Endothelial cell (in vitro differentiated cells): ENCODE results near the gene COL4A1. TPM values are rescaled to one million over a fixed set of nuclear protein-coding genes. Genes with fewer than 3 reads are reported as not detected.
A peak's percentile ranks its signal among the peaks of the same experiment; 100 is the strongest.

Experiments used
- DNase-seq: peaks from one replicate; pipeline ENCODE4 v3.0.0; 2021; ENCODE audit warnings: low spot score
- H3K27ac Mint-ChIP-seq: one replicate; pipeline ENCODE4 v1.8.0; 2021; ENCODE audit warnings: mixed read lengths, inconsistent platforms; ENCODE audit not compliant: unreplicated experiment
- H3K27me3 Mint-ChIP-seq: one replicate; pipeline ENCODE4 v1.8.0; 2021; ENCODE audit warnings: mild to moderate bottlenecking, moderate library complexity, mixed read lengths, inconsistent platforms; ENCODE audit not compliant: unreplicated experiment
- H3K36me3 Mint-ChIP-seq: one replicate; pipeline ENCODE4 v1.8.0; 2021; ENCODE audit warnings: mild to moderate bottlenecking, low read depth, mixed read lengths, inconsistent platforms; ENCODE audit not compliant: unreplicated experiment
- H3K4me1 Mint-ChIP-seq: one replicate; pipeline ENCODE4 v1.8.0; 2021; ENCODE audit warnings: mild to moderate bottlenecking, mixed read lengths, inconsistent platforms; ENCODE audit not compliant: unreplicated experiment
- H3K4me3 Mint-ChIP-seq: one replicate; pipeline ENCODE4 v1.8.0; 2021; ENCODE audit warnings: mild to moderate bottlenecking, mixed read lengths, inconsistent platforms; ENCODE audit not compliant: unreplicated experiment
- H3K9me3 Mint-ChIP-seq: one replicate; pipeline ENCODE4 v1.8.0; 2021; ENCODE audit warnings: mixed read lengths, inconsistent platforms; ENCODE audit not compliant: unreplicated experiment
- CTCF ChIP-seq: fragments of 200-600 bp; sonication (generic); IDR thresholded peaks from one replicate; pipeline ENCODE4 v1.5.0; 2021; ENCODE audit warnings: antibody characterized with exemption; ENCODE audit not compliant: unreplicated experiment
- total RNA-seq: library from RNA; stranded (reverse); fragmentation: NEBNext Ultra II Directional; extraction: Animal tissue kit (Norgen Biotek cat#: 25700); gene quantifications from one replicate; pipeline ENCODE4 v1.2.1, GENCODE V29; 2021; ENCODE audit not compliant: unreplicated experiment

The COL4A1 gene
- total RNA-seq, 1 donor from 2014 or later, result 2,720 TPM

- TF ChIP-seq CTCF, result no peak
- DNase-seq, result no peak
- Mint-ChIP-seq H3K4me1 (no peaks in the 10 kb centered on the region), H3K27ac (no peak overlapping the region), H3K4me3 (peak overlapping the region; percentile 35), H3K36me3 (peaks cover 68% of the 10 kb centered on the region), H3K9me3 (no peaks in the 10 kb centered on the region), H3K27me3 (peaks cover 11% of the 10 kb centered on the region)
Measured at GRCh38 chr13:110151462-110151861, 155.5 kb downstream of the COL4A1 start.

GRCh38 chr13:110150384-110151101 lies 156.4 kb downstream of the COL4A1 start:
- no peak overlapping the region for H3K4me3 Mint-ChIP-seq
- peaks cover 65% of the 10 kb centered on the region for H3K36me3 Mint-ChIP-seq
- DNase-seq, result no peak
- peaks cover 11% of the 10 kb centered on the region for H3K27me3 Mint-ChIP-seq
- H3K27ac Mint-ChIP-seq, result no peak overlapping the region
- H3K9me3 Mint-ChIP-seq, result no peaks in the 10 kb centered on the region
- H3K4me1 Mint-ChIP-seq, result no peaks in the 10 kb centered on the region
- no peak for TF ChIP-seq CTCF

- DNase-seq, result no peak
- peaks cover 55% of the 10 kb centered on the region for H3K36me3 Mint-ChIP-seq
- no peak overlapping the region for H3K4me3 Mint-ChIP-seq
- peak overlapping the region; percentile 38 for H3K27ac Mint-ChIP-seq
- no peaks in the 10 kb centered on the region for H3K9me3 Mint-ChIP-seq
- peaks cover 4% of the 10 kb centered on the region for H3K27me3 Mint-ChIP-seq
- H3K4me1 Mint-ChIP-seq, result no peaks in the 10 kb centered on the region
- no peak for TF ChIP-seq CTCF
Measured at GRCh38 chr13:110149036-110149435, 157.9 kb downstream of the COL4A1 start.

- no peak for DNase-seq
- Mint-ChIP-seq H3K9me3 (no peaks in the 10 kb centered on the region), H3K4me3 (no peak overlapping the region), H3K27me3 (peaks cover 7% of the 10 kb centered on the region), H3K36me3 (no peaks in the 10 kb centered on the region), H3K27ac (no peak overlapping the region), H3K4me1 (peaks cover 11% of the 10 kb centered on the region)
- TF ChIP-seq CTCF, result no peak
Measured at GRCh38 chr13:110140099-110140498, 166.9 kb downstream of the COL4A1 start.

- Mint-ChIP-seq H3K36me3 (no peaks in the 10 kb centered on the region), H3K27ac (no peak overlapping the region), H3K4me1 (peaks cover 13% of the 10 kb centered on the region), H3K27me3 (peaks cover 7% of the 10 kb centered on the region), H3K4me3 (peak overlapping the region; percentile 13), H3K9me3 (no peaks in the 10 kb centered on the region)
- no peak for DNase-seq
- no peak for TF ChIP-seq CTCF
Measured at GRCh38 chr13:110138700-110139036, 168.3 kb downstream of the COL4A1 start.
